Trophoblast cell (in vitro differentiated cells and primary cell): ENCODE results near the gene ZNF608. TPM values are rescaled to one million over a fixed set of nuclear protein-coding genes. Genes with fewer than 3 reads are reported as not detected.
A peak's percentile ranks its signal among the peaks of the same experiment; 100 is the strongest.

Experiments
- DNase-seq, 2 donors: peaks; one replicate each; pipeline ENCODE4 v3.0.0-alpha.2; 2016
- H2AFZ ChIP-seq: 2 replicates; pipeline ENCODE4 v1.6.1; 2013; ENCODE audit warnings: low read length, moderate library complexity, mild to moderate bottlenecking; ENCODE audit not compliant: insufficient read depth, poor library complexity
- H2AK5ac ChIP-seq: 2 replicates; pipeline ENCODE4 v1.6.1; 2013; ENCODE audit warnings: mild to moderate bottlenecking, low read length
- H2BK120ac ChIP-seq: 2 replicates; pipeline ENCODE4 v1.6.1; 2013; ENCODE audit warnings: low read length, mild to moderate bottlenecking, moderate library complexity; ENCODE audit not compliant: insufficient read depth, poor library complexity
- H2BK12ac ChIP-seq: 2 replicates; pipeline ENCODE4 v1.6.1; 2013; ENCODE audit warnings: mild to moderate bottlenecking, low read length, moderate library complexity
- H2BK5ac ChIP-seq: 2 replicates; pipeline ENCODE4 v1.6.1; 2013; ENCODE audit warnings: low read length, low read depth, moderate library complexity, mild to moderate bottlenecking; ENCODE audit not compliant: poor library complexity
- H3K14ac ChIP-seq: 2 replicates; pipeline ENCODE4 v1.6.1; 2013; ENCODE audit warnings: mild to moderate bottlenecking, low read length
- H3K18ac ChIP-seq: 2 replicates; pipeline ENCODE4 v1.6.1; 2013; ENCODE audit warnings: mild to moderate bottlenecking, low read length
- H3K23ac ChIP-seq: 2 replicates; pipeline ENCODE4 v1.6.1; 2013; ENCODE audit warnings: low read length
- H3K27ac ChIP-seq: 2 replicates; pipeline ENCODE4 v1.5.1; 2013; ENCODE audit warnings: low read depth, mild to moderate bottlenecking, inconsistent platforms, low read length, moderate library complexity
- H3K27me3 ChIP-seq: 2 replicates; pipeline ENCODE4 v1.6.1; 2013; ENCODE audit warnings: inconsistent platforms, mild to moderate bottlenecking, low read length, moderate library complexity; ENCODE audit not compliant: insufficient read depth
- H3K36me3 ChIP-seq, 2 experiments: 1 replicate in 1 of 2; 2 replicates in 1 of 2; pipeline ENCODE4 v1.6.1; 2013; ENCODE audit warnings: low read length in 2 of 2, mild to moderate bottlenecking in 2 of 2, moderate library complexity in 1 of 2; ENCODE audit not compliant: insufficient read depth in 2 of 2, control insufficient read depth in 1 of 2
- H3K4ac ChIP-seq: 2 replicates; pipeline ENCODE4 v1.6.1; 2013; ENCODE audit warnings: low read depth, mild to moderate bottlenecking, low read length, moderate library complexity
- H3K4me1 ChIP-seq, 2 experiments: 1 replicate in 1 of 2; 2 replicates in 1 of 2; pipeline ENCODE4 v1.6.1; 2013; ENCODE audit warnings: low read length in 2 of 2, mild to moderate bottlenecking in 2 of 2, moderate library complexity in 1 of 2; ENCODE audit not compliant: insufficient read depth in 2 of 2, control insufficient read depth in 1 of 2
- H3K4me2 ChIP-seq: 2 replicates; pipeline ENCODE4 v1.6.1; 2013; ENCODE audit warnings: inconsistent platforms, mild to moderate bottlenecking, low read length, moderate library complexity
- H3K4me3 ChIP-seq: 2 replicates; pipeline ENCODE4 v1.5.1; 2013; ENCODE audit warnings: mild to moderate bottlenecking, low read depth, low read length, inconsistent platforms
- H3K79me1 ChIP-seq: one replicate; pipeline ENCODE4 v1.6.1; 2013; ENCODE audit warnings: low read length
- H3K79me2 ChIP-seq: 2 replicates; pipeline ENCODE4 v1.6.1; 2013; ENCODE audit warnings: low read length, mild to moderate bottlenecking; ENCODE audit not compliant: control insufficient read depth, insufficient read depth, poor library complexity
- H3K9ac ChIP-seq: 2 replicates; pipeline ENCODE4 v1.6.1; 2013; ENCODE audit warnings: mild to moderate bottlenecking, low read length
- H3K9me3 ChIP-seq: 2 replicates; pipeline ENCODE4 v1.6.1; 2013; ENCODE audit warnings: low read depth, mild to moderate bottlenecking, control low read depth, inconsistent platforms, low read length; ENCODE audit not compliant: insufficient read depth
- H4K12ac ChIP-seq: 2 replicates; pipeline ENCODE4 v1.6.1; 2013; ENCODE audit warnings: low read depth, mild to moderate bottlenecking, low read length, moderate library complexity
- H4K8ac ChIP-seq: 2 replicates; pipeline ENCODE4 v1.6.1; 2013; ENCODE audit warnings: low read depth, mild to moderate bottlenecking, low read length, moderate library complexity
- H4K91ac ChIP-seq: one replicate; pipeline ENCODE4 v1.6.1; 2013; ENCODE audit warnings: low read depth, mild to moderate bottlenecking, low read length, moderate library complexity
- WGBS: extraction: QIAGEN DNeasy Blood & Tissue Kit; methylation state at CpG from one replicate; pipeline ENCODE4 v1.1.7; 2013; ENCODE audit warnings: missing lambda C conversion rate; ENCODE audit not compliant: insufficient read length, insufficient coverage; ENCODE audit errors: extremely low coverage; 5-methylcytosine and 5-hydroxymethylcytosine counted together
- polyA plus RNA-seq: library from polyadenylated mRNA; stranded (reverse); fragments of 200-250 nt; gene quantifications from 2 replicates; pipeline ENCODE4 v1.2.3, GENCODE V29; 2013

ZNF608 gene
- polyA plus RNA-seq, result 17.7 and 18.7 TPM in 2 replicates

- peak within 1 kb of the TSS; percentile 73 for H2BK120ac ChIP-seq
- H2AK5ac ChIP-seq, result no peak within 1 kb of the TSS
- H3K36me3 ChIP-seq, result peaks cover 0 to 4% of the 10 kb centered on the region in 2 experiments
- peak within 1 kb of the TSS; percentile 64 for H4K91ac ChIP-seq
- no peak within 1 kb of the TSS for H2BK12ac ChIP-seq
- H3K4ac ChIP-seq, result no peak within 1 kb of the TSS
- peak within 1 kb of the TSS; percentile 97 for H3K4me2 ChIP-seq
- H3K27me3 ChIP-seq, result no peaks in the 10 kb centered on the region
- H2AFZ ChIP-seq, result peak within 1 kb of the TSS; percentile 35
- peaks cover 25% of the 10 kb centered on the region for H3K79me1 ChIP-seq
- peak within 1 kb of the TSS; percentile 30 for H4K8ac ChIP-seq
- no peak within 1 kb of the TSS for H3K23ac ChIP-seq
- H3K27ac ChIP-seq, result peak within 1 kb of the TSS; percentile 69
- peaks cover 8% of the 10 kb centered on the region for H3K79me2 ChIP-seq
- DNase-seq, result peak; percentile 12 to 43
- peaks cover 10 to 17% of the 10 kb centered on the region in 2 experiments for H3K4me1 ChIP-seq
- H3K9ac ChIP-seq, result peak within 1 kb of the TSS; percentile 77
- H3K18ac ChIP-seq, result no peak within 1 kb of the TSS
- H3K14ac ChIP-seq, result no peak within 1 kb of the TSS
- no CpG with 5 or more reads among the region's 18 CpGs for WGBS
- peak within 1 kb of the TSS; percentile 65 for H3K4me3 ChIP-seq
- H3K9me3 ChIP-seq, result no peaks in the 10 kb centered on the region
- H4K12ac ChIP-seq, result no peak within 1 kb of the TSS
- H2BK5ac ChIP-seq, result peak within 1 kb of the TSS; percentile 92
Observed at GRCh38 chr5:124745928-124746915, at the start of gene ZNF608. TSS of gene ZNF608 (minus strand) at chr5:124746639. CDS start at chr5:124744989, 1,650 bp downstream.

- H4K8ac ChIP-seq, result no peak overlapping the region
- no peak overlapping the region for H2BK5ac ChIP-seq
- H4K12ac ChIP-seq, result no peak overlapping the region
- no peaks in the 10 kb centered on the region for H3K4me1 ChIP-seq
- no peak overlapping the region for H3K4me2 ChIP-seq
- H3K4me3 ChIP-seq, result no peak overlapping the region
- no peak overlapping the region for H3K9ac ChIP-seq
- H3K23ac ChIP-seq, result no peak overlapping the region
- H2BK120ac ChIP-seq, result no peak overlapping the region
- H3K27ac ChIP-seq, result no peak overlapping the region
- no peak overlapping the region for H2AK5ac ChIP-seq
- no peak overlapping the region for H2BK12ac ChIP-seq
- H3K14ac ChIP-seq, result no peak overlapping the region
- H3K4ac ChIP-seq, result no peak overlapping the region
- no peak overlapping the region for H2AFZ ChIP-seq
- peaks cover 2% of the 10 kb centered on the region for H3K9me3 ChIP-seq
- H3K18ac ChIP-seq, result no peak overlapping the region
- no peaks in the 10 kb centered on the region for H3K79me1 ChIP-seq
- H4K91ac ChIP-seq, result no peak overlapping the region
- DNase-seq, result no peak
- no CpG with 5 or more reads among the region's 4 CpGs for WGBS
- H3K27me3 ChIP-seq, result no peaks in the 10 kb centered on the region
- H3K36me3 ChIP-seq, result no peaks in the 10 kb centered on the region
- H3K79me2 ChIP-seq, result no peaks in the 10 kb centered on the region
Observed at GRCh38 chr5:124795829-124796228, 49.4 kb upstream of the ZNF608 start.

- Histone ChIP-seq H3K4me1 (no peaks in the 10 kb centered on the region), H2BK5ac (no peak overlapping the region), H2BK120ac (no peak overlapping the region), H3K4me2 (no peak overlapping the region), H3K9me3 (no peaks in the 10 kb centered on the region), H2AK5ac (no peak overlapping the region), H4K8ac (no peak overlapping the region), H2BK12ac (no peak overlapping the region), H3K23ac (no peak overlapping the region), H4K91ac (no peak overlapping the region), H3K27me3 (no peaks in the 10 kb centered on the region), H3K14ac (no peak overlapping the region), H3K18ac (no peak overlapping the region), H3K79me2 (no peaks in the 10 kb centered on the region), H3K36me3 (no peaks in the 10 kb centered on the region), H3K4ac (no peak overlapping the region), H3K27ac (no peak overlapping the region), H4K12ac (no peak overlapping the region), H2AFZ (no peak overlapping the region), H3K9ac (no peak overlapping the region), H3K4me3 (no peak overlapping the region), H3K79me1 (no peaks in the 10 kb centered on the region)
- no peak for DNase-seq
- WGBS, result no CpG with 5 or more reads among the region's 7 CpGs
Observed at GRCh38 chr5:124790895-124791732, 44.7 kb upstream of the ZNF608 start.

- no peaks in the 10 kb centered on the region for H3K27me3 ChIP-seq
- H4K91ac ChIP-seq, result no peak overlapping the region
- H3K79me2 ChIP-seq, result no peaks in the 10 kb centered on the region
- no peak overlapping the region for H3K27ac ChIP-seq
- no peak overlapping the region for H2BK5ac ChIP-seq
- peak overlapping the region; percentile 48 for H3K23ac ChIP-seq
- no peak overlapping the region for H4K12ac ChIP-seq
- H3K4me3 ChIP-seq, result no peak overlapping the region
- H3K36me3 ChIP-seq, result no peaks in the 10 kb centered on the region
- H3K14ac ChIP-seq, result no peak overlapping the region
- no peak overlapping the region for H2BK12ac ChIP-seq
- H3K9me3 ChIP-seq, result no peaks in the 10 kb centered on the region
- H4K8ac ChIP-seq, result no peak overlapping the region
- no peak overlapping the region for H3K18ac ChIP-seq
- H3K4ac ChIP-seq, result no peak overlapping the region
- no peak overlapping the region for H2BK120ac ChIP-seq
- no peak overlapping the region for H3K9ac ChIP-seq
- no peaks in the 10 kb centered on the region for H3K79me1 ChIP-seq
- H3K4me1 ChIP-seq, result no peaks in the 10 kb centered on the region
- H3K4me2 ChIP-seq, result no peak overlapping the region
- WGBS, result no CpG with 5 or more reads among the region's 3 CpGs
- no peak for DNase-seq
- no peak overlapping the region for H2AFZ ChIP-seq
- no peak overlapping the region for H2AK5ac ChIP-seq
Observed at GRCh38 chr5:124790301-124790894, 44.0 kb upstream of the ZNF608 start.
